Suprapubic skin (tissue), 3 donors: ENCODE data around the gene UQCC5.

Experiments used
- POLR2A ChIP-seq, 2 donors: fragments of 450-650 bp; IDR thresholded peaks; one replicate each; pipeline ENCODE4 v1.6.1; 2017; ENCODE audit warnings: antibody characterized with exemption in 2 of 2, mild to moderate bottlenecking in 2 of 2, moderate library complexity in 2 of 2
- TF ChIP-seq, protein P1 (sequence below), 2 donors: fragments of 200-600 bp in 1 of 2; fragments of 450-650 bp in 1 of 2; sonication (generic) in 1 of 2; IDR thresholded peaks; one replicate each; pipeline ENCODE4 v1.5.1; 2016 to 2019; ENCODE audit warnings: antibody characterized with exemption in 2 of 2, mild to moderate bottlenecking in 1 of 2, moderate library complexity in 1 of 2

DNA sequence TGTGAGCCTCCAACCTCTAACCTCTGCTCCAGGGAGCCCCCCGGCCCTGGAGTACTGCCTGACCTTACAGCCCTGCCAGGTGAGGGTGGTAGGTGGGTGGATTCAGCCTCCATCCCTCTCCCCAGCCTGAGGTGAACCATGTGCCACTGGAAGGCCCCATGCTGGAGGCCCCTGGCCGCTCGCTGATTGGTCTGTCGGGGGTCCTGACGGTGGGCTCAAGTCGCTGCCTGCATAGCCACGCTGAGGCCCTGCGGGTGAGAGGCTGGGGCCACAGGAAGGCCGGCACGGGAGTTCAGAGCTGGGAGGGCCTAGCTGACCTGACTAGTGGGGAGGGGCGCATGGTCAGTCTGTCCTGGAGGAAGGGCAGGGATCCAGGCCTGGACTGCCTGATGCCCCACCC lies 21.8 kb upstream of the UQCC5 start:
- no peak for TF ChIP-seq POLR2A (IDR thresholded peaks at IDR 0.05)
- TF ChIP-seq, protein P1, sequence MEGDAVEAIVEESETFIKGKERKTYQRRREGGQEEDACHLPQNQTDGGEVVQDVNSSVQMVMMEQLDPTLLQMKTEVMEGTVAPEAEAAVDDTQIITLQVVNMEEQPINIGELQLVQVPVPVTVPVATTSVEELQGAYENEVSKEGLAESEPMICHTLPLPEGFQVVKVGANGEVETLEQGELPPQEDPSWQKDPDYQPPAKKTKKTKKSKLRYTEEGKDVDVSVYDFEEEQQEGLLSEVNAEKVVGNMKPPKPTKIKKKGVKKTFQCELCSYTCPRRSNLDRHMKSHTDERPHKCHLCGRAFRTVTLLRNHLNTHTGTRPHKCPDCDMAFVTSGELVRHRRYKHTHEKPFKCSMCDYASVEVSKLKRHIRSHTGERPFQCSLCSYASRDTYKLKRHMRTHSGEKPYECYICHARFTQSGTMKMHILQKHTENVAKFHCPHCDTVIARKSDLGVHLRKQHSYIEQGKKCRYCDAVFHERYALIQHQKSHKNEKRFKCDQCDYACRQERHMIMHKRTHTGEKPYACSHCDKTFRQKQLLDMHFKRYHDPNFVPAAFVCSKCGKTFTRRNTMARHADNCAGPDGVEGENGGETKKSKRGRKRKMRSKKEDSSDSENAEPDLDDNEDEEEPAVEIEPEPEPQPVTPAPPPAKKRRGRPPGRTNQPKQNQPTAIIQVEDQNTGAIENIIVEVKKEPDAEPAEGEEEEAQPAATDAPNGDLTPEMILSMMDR (IDR thresholded peaks at IDR 0.05), result no peak
